Suprapubic skin (tissue), 4 donors: ENCODE results near the gene CHRM1. TPM values are rescaled to one million over a fixed set of nuclear protein-coding genes. Genes with fewer than 3 reads are reported as not detected.

Source experiments
- DNase-seq, 2 donors: peaks; one replicate each; pipeline ENCODE4 v3.0.0-alpha.2; 2019; ENCODE audit warnings: low spot score in 2 of 2
- H3K27ac ChIP-seq: fragments of 200-600 bp; sonication (generic); one replicate; pipeline ENCODE4 v1.5.1; 2019
- H3K27me3 ChIP-seq: fragments of 200-600 bp; sonication (generic); one replicate; pipeline ENCODE4 v1.5.1; 2019
- H3K36me3 ChIP-seq: fragments of 200-600 bp; sonication (generic); one replicate; pipeline ENCODE4 v1.5.1; 2019
- H3K4me1 ChIP-seq: fragments of 200-600 bp; sonication (generic); one replicate; pipeline ENCODE4 v1.5.1; 2019
- H3K4me3 ChIP-seq: fragments of 200-600 bp; sonication (generic); one replicate; pipeline ENCODE4 v1.5.1; 2019; ENCODE audit warnings: mild to moderate bottlenecking
- H3K9me3 ChIP-seq: fragments of 200-600 bp; sonication (generic); one replicate; pipeline ENCODE4 v1.5.1; 2019
- CTCF ChIP-seq, 2 donors: fragments of 200-600 bp in 1 of 2; fragments of 450-650 bp in 1 of 2; sonication (generic) in 1 of 2; IDR thresholded peaks; one replicate each; pipeline ENCODE4 v1.5.1; 2016 to 2019; ENCODE audit warnings: antibody characterized with exemption in 2 of 2, mild to moderate bottlenecking in 1 of 2, moderate library complexity in 1 of 2
- EP300 ChIP-seq: sonication (generic); formaldehyde crosslinking; IDR thresholded peaks from one replicate; pipeline ENCODE4 v1.6.1; 2017; ENCODE audit warnings: antibody characterized with exemption
- POLR2A ChIP-seq, 2 donors: fragments of 450-650 bp; IDR thresholded peaks; one replicate each; pipeline ENCODE4 v1.6.1; 2017; ENCODE audit warnings: antibody characterized with exemption in 2 of 2, mild to moderate bottlenecking in 2 of 2, moderate library complexity in 2 of 2
- POLR2AphosphoS5 ChIP-seq, 3 donors: sonication (generic); formaldehyde crosslinking; IDR thresholded peaks; one replicate each; pipeline ENCODE4 v1.6.1; 2017; ENCODE audit warnings: antibody characterized with exemption in 3 of 3
- WGBS: methylation state at CpG from one replicate; pipeline ENCODE4 v1.1.5; 2018; 5-methylcytosine and 5-hydroxymethylcytosine counted together
- total RNA-seq, 4 donors: library from RNA; depleted of rRNA; stranded (reverse); fragments of >200 nt; gene quantifications; one replicate each; pipeline ENCODE4 v1.1.0, GENCODE V29; 2016

CHRM1 gene
- total RNA-seq, 4 donors from 2014 or later, result 2.5 to 5.4 (median 4.5) TPM

- Histone ChIP-seq H3K4me1 (peaks cover 6% of the 10 kb centered on the region), H3K27me3 (no peaks in the 10 kb centered on the region), H3K9me3 (no peaks in the 10 kb centered on the region), H3K4me3 (no peak overlapping the region), H3K27ac (no peak overlapping the region), H3K36me3 (no peaks in the 10 kb centered on the region)
- DNase-seq, result no peak
- 15% methylated on average over 1 of the region's 1 CpG for WGBS
- no peak for TF ChIP-seq POLR2AphosphoS5 (IDR thresholded peaks at IDR 0.05)
- TF ChIP-seq EP300, result no peak
- TF ChIP-seq CTCF (IDR thresholded peaks at IDR 0.05), result no peak
- TF ChIP-seq POLR2A (IDR thresholded peaks at IDR 0.05), result no peak
Measured at GRCh38 chr11:62934496-62934785, 13.3 kb upstream of the CHRM1 start.

- Histone ChIP-seq H3K4me1 (peaks cover 6% of the 10 kb centered on the region), H3K27ac (no peak overlapping the region), H3K4me3 (no peak overlapping the region), H3K36me3 (no peaks in the 10 kb centered on the region), H3K9me3 (no peaks in the 10 kb centered on the region), H3K27me3 (no peaks in the 10 kb centered on the region)
- DNase-seq, result no peak
- TF ChIP-seq POLR2AphosphoS5 (IDR thresholded peaks at IDR 0.05), result no peak
- TF ChIP-seq POLR2A (IDR thresholded peaks at IDR 0.05), result no peak
- no peak for TF ChIP-seq CTCF (IDR thresholded peaks at IDR 0.05)
- no peak for TF ChIP-seq EP300
- WGBS, result 82% methylated on average over 4 of the region's 5 CpGs
Measured at GRCh38 chr11:62933750-62934495, 12.8 kb upstream of the CHRM1 start.

GRCh38 chr11:62933285-62933684 is 12.1 kb upstream of the CHRM1 start:
- DNase-seq, result no peak
- WGBS, result 82% methylated on average over 13 of the region's 13 CpGs
- Histone ChIP-seq H3K36me3 (no peaks in the 10 kb centered on the region), H3K27ac (no peak overlapping the region), H3K27me3 (peaks cover 2% of the 10 kb centered on the region), H3K4me1 (peaks cover 8% of the 10 kb centered on the region), H3K9me3 (no peaks in the 10 kb centered on the region), H3K4me3 (no peak overlapping the region)
- TF ChIP-seq POLR2A (IDR thresholded peaks at IDR 0.05), result no peak
- TF ChIP-seq CTCF (IDR thresholded peaks at IDR 0.05), result no peak
- TF ChIP-seq POLR2AphosphoS5 (IDR thresholded peaks at IDR 0.05), result no peak
- no peak for TF ChIP-seq EP300

GRCh38 chr11:62931499-62932278 is 10.5 kb upstream of the CHRM1 start:
- H3K4me3 ChIP-seq, result no peak overlapping the region
- WGBS, result 49% methylated on average over 8 of the region's 8 CpGs
- TF ChIP-seq POLR2AphosphoS5 (IDR thresholded peaks at IDR 0.05) (no peak), POLR2A (IDR thresholded peaks at IDR 0.05) (no peak), EP300 (no peak), CTCF (IDR thresholded peaks at IDR 0.05) (no peak)
- no peak overlapping the region for H3K27ac ChIP-seq
- H3K36me3 ChIP-seq, result no peaks in the 10 kb centered on the region
- H3K9me3 ChIP-seq, result no peaks in the 10 kb centered on the region
- H3K4me1 ChIP-seq, result peaks cover 11% of the 10 kb centered on the region
- no peak for DNase-seq
- peaks cover 11% of the 10 kb centered on the region for H3K27me3 ChIP-seq

GRCh38 chr11:62930666-62931065 is 9.5 kb upstream of the CHRM1 start:
- no peaks in the 10 kb centered on the region for H3K36me3 ChIP-seq
- WGBS, result 32% methylated on average over 1 of the region's 1 CpG
- no peak overlapping the region for H3K27ac ChIP-seq
- H3K4me3 ChIP-seq, result no peak overlapping the region
- H3K27me3 ChIP-seq, result peaks cover 21% of the 10 kb centered on the region
- TF ChIP-seq EP300, result no peak
- TF ChIP-seq CTCF (IDR thresholded peaks at IDR 0.05), result no peak
- TF ChIP-seq POLR2AphosphoS5 (IDR thresholded peaks at IDR 0.05), result no peak
- TF ChIP-seq POLR2A (IDR thresholded peaks at IDR 0.05), result no peak
- peaks cover 18% of the 10 kb centered on the region for H3K4me1 ChIP-seq
- no peaks in the 10 kb centered on the region for H3K9me3 ChIP-seq
- DNase-seq, result no peak
